ENCODE data around the gene RPA1.

DNA sequence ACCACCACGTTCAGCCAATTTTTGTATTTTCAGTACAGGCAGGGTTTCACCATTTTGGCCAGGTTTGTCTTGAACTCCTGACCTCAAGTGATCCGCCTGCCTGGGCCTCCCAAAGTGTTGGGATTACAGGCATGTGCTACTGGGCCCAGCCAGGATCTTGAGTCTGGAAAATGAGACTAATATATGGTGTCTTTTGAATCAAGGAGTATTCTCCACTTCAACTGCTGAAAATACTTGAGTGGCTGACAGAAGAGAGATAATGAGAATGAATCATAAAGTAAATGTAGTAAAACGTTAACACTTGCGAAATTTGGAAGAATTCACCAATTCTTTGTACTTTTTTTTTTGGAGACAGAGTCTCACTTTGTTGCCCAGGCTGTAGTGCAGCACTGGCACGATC lies 16.7 kb upstream of the RPA1 start:
- no peak for TF ChIP-seq EZH2 (IDR thresholded peaks at IDR 0.05; ENCODE audit: low read length, unreplicated experiment)
- TF ChIP-seq, protein P1, sequence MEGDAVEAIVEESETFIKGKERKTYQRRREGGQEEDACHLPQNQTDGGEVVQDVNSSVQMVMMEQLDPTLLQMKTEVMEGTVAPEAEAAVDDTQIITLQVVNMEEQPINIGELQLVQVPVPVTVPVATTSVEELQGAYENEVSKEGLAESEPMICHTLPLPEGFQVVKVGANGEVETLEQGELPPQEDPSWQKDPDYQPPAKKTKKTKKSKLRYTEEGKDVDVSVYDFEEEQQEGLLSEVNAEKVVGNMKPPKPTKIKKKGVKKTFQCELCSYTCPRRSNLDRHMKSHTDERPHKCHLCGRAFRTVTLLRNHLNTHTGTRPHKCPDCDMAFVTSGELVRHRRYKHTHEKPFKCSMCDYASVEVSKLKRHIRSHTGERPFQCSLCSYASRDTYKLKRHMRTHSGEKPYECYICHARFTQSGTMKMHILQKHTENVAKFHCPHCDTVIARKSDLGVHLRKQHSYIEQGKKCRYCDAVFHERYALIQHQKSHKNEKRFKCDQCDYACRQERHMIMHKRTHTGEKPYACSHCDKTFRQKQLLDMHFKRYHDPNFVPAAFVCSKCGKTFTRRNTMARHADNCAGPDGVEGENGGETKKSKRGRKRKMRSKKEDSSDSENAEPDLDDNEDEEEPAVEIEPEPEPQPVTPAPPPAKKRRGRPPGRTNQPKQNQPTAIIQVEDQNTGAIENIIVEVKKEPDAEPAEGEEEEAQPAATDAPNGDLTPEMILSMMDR (conservative IDR thresholded peaks at IDR 0.05; ENCODE audit: low read depth, low read length): no peak

Data from PC-3 (cell line).